CD4-positive, alpha-beta T cell treated with Interleukin-2 at 100 ng/mL for 4 hours (primary cell): ENCODE measurements around the gene NR2F1-AS1.
A peak's percentile ranks its signal among the peaks of the same experiment; 100 is the strongest.

ENCODE experiments used
- DNase-seq: peaks from one replicate; pipeline ENCODE4 v3.0.0-alpha.2; 2020; ENCODE audit warnings: low spot score

Gene NR2F1-AS1

DNA sequence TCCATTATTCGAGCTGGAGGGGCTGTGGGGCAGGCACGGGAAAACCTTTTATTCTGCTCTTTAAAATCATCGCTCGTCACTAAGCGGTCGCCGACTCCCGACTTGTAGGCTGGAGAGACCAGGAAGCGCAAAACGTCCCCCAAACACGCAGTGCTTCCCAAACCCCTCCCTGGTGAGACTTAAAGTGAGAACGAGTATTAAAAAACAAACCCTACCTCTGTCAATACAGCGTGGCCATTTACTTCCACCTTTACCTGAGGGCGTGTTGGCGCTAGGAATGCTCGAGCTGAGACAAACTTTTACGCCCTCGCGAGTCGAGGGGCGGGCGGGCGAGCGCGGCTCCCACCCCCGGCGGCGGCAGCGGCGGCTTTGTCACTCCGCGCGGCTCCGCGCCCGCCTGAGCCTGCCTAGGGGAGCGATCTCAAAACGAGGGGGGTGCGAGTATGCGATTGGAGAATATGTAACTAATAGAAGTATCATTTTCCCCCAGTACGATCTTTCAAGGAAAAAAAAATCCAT lies at the start of gene NR2F1-AS1:
Gene NR2F1-AS1 (minus strand): TSS at position 293 of the 519 bp plus-strand sequence.
- no peak for DNase-seq

DNA sequence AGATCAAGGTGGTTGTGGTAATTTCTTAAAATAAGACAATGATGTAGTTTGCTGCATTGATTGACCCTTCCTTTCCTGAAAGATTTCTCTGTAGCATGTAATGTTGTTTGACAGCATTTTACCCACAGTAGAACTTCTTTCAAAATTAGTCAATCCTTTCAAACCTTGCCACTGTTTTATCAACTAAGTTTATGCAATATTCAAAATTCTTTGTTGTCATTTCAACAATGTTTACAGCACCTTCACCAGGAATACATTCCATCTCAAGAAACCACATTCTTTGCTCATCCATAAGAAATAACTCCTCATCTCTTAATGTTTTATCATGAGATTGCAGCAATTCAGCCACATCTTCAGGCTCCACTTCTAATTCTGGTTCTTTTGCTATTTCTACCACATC lies 45.8 kb upstream of the NR2F1-AS1 start:
- no peak for DNase-seq

DNA sequence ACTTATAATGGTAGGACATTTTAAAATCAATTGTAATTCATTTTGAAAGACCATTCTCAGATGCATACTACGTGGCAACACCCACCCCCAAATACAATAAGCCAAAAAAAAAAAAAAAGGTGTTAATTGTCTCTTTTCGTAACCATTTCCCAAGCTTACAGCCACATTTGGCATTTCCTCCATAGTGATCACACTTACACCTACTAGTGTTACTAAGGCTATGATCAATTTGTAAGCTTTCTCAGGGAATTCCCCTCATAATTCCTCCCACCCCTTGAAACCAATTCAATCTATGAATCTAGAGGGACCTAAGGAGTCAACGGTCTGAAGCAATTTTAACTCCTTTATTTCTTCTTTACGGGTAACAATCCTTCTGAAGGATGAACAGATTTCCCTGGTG lies 42.1 kb upstream of the NR2F1-AS1 start:
- peak; percentile 21 for DNase-seq

DNA sequence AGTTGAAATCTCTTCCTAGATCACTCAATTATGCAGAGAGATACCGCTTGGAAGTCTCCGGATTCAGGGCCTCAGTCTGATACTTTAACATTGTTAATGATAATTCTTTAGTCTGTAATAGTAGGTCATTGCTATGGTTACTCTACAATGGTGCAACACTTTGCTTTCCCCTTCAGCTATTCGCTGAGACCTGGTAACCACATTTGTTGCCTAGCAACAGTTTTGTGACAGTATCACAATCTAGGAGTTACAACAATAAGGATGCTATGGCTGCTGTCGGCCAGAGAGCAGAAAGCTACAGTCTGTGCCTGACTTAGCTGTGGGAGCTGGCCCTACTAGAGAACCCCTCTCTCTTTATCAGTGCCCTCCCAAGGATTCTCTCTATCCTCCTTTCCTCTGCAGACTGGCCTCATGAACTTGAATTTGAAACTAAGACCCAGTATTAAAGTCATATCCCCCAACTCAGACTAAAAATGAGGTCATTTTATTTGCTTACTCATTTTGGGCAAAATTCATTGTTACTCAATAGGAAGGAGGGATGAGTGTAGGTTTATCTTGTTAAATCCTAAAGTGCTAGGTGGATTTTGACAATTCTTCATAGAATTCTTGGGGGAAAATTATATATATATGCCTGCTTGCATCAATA lies 41.3 kb upstream of the NR2F1-AS1 start:
- DNase-seq, result peak; percentile 82

DNA sequence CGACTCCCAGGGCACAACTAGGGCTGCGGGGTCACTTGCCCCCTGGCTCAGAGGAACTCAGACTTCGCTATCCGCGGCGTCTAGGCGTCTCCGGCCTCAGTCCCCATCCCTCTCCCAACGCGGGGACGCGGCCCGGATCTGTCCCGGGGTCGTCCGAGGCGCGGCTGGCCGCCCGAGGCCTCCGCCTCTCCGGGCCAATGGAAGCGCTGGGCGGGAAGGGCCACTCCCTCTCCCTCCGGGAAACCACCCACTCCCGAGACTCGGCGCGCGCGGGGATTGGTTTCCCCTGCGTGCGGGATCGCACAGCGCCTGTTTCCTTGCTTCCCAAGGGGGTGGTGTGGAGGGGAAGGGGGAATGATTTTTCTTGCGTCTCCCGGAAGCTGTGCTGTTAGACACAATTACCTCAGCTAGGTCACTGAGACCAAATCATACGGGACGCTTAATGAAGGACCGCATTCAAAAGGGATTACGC lies 40.3 kb upstream of the NR2F1-AS1 start:
- DNase-seq, result peak; percentile 8

DNA sequence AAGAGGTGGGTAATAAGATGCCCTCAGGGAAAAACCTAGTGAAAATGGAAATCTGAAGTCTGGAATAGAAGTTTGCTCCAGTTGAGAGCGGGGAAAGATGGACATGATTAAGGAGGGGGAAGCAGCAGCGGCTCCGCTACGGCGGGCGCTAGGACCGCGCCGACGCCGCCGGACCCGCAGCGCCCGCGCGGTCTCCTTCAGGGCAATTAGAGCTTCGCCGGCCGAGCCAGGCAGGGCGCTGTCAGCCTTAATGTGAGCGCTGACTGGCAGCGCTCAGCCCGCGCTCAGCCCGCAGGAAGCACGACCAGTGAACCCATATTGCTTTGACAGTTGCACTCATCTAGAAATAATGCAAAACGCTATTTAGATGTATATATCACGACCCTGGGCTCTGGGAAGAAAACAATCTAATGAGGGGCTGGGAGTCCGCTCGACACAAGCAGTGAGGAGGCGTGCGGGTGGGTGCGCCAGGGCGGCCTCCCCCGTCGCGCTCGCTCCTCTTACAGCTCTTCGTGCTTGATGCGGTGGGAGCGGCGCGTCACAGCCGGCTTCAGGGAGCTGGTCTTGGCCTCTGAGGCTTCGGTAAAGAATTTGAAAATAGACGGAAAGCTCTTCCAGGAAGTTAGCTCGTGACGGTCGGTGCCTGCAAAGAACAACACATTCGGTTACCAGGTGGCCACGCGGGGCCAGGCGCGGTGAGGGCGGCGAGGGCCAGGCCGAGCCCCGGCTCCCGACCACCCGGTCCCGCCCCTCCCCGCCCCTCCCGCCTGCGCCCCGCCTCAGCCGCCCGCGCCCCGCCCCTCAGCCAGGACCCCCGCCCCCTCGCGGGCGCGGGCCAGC lies 39.7 kb upstream of the NR2F1-AS1 start:
- DNase-seq, result peak; percentile 60

DNA sequence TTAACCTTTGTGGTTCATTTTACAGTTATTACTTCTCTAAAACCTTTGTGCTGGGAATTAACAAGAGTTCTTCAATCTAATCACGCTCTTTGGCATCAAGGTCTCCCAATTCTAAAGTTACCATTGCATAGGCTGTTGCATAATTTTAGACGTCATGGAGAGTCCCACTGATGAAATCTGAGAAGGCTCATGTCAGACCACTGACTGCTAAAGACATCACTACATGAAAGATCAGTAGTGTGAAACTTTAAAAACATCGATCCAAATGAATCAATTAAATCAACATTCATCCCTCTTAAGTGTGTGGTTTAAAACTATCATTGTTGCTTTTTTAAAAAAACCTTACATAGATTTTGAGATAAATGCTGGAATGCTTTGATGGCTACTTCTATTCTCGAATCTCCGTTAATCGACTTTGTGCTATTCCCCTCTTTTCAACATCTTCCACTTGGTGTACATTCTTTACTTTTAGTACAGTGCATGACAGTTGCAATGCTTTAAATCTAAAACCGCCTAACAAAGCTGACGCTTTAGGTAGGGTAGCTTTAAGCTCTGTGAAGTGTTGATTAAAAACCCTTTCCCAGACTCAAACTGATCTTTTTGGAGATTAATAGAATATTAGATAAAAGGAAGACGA lies 35.6 kb upstream of the NR2F1-AS1 start:
- DNase-seq, result no peak

DNA sequence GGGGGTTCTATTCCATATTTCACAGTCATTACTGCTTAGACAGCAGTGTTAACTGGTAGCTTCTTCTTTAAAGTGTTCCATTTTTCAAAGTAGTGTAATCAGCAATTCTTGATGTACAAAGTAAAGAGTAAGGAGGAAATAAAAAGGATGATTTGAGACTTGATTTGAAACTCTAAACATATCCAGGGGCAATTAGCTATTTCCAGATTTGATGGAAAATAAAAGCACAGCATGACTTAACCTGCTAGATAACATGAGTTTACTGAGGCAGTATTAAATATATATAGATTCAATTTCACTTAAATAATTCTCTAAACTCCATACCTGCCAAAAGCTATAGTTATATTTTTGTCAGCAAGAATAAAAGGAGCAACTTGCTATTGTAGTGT lies 31.8 kb upstream of the NR2F1-AS1 start:
- no peak for DNase-seq

DNA sequence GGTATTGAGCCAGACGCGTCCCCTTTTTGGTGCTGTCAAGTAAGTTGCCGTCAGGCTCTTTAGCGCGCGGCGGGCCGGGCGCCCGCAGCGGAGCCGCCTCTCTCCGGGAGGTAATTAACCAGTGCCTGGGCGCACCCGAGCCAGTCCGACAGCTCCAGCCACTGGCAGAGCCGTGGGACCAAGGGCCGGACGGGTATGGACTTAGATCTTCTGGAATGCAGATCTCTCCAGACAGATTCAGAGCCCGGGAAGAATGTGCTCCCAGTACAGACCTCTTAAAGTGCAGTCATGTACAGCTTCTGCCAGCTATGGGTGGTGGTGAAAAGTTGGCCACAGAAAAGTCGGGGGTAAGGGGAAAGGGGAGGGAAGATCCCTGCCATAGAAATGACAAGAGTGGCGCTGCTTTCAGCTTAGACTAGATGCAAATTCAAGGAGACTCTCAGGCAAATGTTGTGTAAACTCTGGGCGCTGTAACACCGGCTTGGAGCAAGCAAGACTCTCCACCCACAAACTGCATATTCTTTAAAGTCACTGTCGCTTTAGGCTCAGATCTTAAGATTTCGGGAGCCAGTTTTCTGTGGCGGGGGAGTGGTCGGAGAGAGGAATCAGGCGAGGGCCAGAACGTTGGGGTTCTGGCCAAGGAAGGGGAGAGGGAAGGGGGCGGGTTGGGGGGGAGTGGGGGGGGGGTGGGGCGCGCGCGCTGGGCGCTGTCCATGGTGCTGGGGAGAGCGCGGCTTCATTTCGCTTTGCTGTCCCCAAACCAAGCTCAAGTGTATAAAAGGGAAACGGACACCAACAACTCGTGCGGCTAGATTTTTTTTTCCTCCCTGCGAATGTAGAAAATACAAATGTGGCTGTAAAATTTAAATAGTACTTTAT lies 31.2 kb upstream of the NR2F1-AS1 start:
- no peak for DNase-seq

DNA sequence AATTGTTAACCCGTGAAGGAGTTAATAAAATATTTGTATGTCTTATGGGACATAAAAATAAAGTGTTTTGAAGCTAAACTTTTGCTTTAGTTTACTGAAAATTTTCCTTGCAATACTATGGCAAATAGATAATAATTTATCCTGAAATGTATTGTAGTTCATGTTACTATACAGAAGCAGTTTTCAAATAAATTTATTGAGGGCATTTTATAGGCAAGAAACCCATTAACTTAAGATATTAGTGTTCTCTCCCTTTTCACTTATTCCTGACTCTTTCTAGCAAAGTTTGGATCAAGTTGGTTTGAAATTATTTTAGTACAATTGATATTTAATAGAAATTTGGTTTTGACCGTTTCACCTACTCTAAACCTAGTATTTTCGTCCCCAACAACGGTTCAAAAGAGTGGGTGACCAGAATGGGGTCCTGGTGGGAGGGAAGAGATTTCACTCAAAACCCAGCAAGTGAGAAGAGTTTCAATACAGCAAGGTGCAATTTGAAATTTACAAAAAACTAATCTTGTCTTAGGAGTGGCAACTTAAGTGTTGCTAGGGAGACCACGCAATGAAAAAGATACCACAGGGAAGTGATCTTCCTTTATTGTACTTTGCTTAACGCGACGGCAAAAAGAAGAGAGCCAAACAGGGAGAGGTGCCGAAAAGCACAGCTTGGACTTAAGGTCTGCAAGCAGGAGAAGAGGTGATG lies 30.4 kb upstream of the NR2F1-AS1 start:
- no peak for DNase-seq

DNA sequence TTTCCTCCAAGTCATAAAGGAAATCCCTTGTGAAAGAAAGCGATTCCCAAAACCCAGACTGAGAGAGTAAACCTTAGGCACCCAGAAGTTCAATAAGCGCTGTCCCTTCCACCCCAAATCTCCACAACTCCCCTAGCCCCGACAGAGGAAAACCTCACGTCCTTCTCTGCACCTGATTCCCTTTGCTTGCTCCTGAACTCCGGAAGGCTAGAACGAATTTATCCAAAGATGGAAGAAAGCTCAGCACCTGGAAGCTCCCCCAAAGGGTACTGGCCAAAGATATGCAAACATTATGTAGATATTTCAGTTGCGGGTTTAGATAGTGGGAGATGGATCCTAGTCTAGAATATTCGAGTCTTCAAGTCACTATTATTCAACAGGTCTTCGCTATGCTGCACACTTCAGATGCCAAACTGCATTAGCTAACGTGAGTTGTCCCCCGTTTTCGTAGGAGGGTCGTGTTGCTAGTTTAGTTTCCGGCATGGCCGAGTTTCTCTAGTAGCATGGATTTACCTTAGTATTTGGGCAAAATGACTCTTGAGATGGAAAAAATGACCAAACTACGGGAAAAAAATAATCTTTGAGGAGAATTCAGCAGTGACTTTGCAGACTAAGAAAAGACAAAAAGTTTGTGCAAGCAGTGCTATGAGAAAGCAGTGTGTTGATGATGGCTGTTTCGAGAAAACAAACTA lies 29.7 kb upstream of the NR2F1-AS1 start:
- no peak for DNase-seq

DNA sequence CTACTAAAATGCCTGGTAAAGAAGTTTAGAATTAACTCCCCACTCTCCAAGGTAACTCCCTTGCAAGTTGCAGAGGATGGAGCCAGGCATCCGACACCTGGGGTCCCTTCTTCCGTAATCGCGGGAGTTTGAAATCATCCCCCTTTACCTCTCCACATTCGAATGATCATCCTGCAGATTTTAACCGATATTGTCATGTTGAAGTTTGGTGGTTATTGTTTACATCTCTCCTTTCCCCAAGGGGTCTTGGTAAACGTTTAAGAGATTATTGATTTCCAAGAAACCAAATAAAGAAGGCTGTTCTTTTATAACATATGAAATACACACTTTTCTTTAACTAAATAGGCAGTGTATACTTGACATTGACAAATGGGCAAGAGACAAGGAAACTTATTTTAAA lies 28.7 kb upstream of the NR2F1-AS1 start:
- no peak for DNase-seq

DNA sequence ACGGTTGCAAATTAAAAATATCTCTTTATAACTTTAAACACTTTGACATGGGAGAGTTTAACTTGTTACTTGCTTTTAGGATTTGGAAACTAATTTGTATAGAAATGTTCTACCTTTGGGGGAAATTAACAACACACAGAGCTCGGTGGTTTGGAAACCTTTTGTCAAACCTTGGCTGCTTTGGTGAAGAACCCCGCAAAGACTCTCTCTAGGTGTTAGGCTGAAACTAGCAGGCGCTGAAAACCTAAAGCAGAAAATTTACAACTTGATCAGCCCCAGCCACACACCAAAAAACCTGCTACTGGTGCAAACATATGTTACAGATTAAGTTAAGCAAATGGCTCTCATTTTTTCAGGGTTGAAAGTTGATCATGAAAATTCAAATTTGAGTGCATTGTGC lies 27.8 kb upstream of the NR2F1-AS1 start:
- no peak for DNase-seq

DNA sequence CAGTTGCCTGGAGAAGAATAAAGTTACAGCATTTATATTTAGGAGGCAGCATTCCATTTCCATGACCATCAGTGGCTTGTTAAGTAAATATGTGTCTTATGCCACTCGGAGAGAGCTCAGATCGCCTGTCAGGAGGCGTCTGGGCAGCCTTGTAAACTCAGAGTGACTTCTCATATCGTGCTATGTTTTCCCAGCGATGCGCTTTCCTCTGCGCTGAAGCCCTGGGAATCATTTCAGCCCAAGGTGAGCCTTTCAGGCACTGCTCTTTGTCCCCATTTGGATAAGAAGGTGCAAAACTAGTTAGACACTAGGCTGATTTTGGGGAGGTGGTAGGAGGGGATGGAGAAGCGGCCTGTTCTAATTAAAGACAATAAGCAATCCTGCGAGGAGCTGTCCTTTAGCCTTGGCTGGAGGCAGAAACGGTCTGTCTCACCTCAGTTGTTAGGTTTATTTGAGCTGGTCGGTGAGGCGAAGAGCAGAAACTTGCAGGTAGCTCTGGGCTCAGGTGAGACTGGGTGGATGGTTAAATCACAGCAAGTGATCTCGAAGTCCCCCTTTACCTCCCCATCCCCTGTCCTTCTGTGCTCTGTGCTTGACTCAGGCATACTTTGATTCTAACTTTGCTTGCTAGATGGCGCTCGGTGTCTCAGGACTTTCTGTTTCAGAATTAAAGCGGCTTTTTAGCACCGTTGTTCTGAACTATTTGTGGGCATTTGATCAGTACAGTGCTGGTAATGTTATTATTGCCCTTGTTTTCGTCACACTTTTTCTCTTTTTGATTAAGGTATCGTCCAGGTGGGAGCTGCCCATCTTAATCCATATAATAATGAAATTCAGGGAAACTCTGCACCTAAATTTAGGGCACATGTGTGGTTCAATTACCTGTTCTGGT lies 26.6 kb upstream of the NR2F1-AS1 start:
- peak; percentile 60 for DNase-seq

DNA sequence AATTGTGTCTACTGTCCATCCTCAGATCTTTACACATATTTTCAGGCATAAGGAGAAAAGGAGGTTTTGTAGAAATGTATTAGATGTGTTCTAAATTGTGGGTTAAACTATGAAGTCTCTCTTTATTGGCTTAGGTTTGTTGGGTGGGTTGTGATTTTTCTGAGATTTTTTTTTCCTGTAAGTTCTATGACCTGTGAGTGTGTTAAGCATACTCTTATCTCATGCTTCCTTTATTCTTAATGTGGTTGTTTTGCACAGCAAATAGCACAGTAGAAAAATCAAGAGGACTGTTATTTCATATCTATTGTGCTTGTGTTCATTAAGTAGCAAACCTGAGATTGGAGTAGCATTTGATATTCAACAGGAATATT lies 25.3 kb upstream of the NR2F1-AS1 start:
- no peak for DNase-seq

DNA sequence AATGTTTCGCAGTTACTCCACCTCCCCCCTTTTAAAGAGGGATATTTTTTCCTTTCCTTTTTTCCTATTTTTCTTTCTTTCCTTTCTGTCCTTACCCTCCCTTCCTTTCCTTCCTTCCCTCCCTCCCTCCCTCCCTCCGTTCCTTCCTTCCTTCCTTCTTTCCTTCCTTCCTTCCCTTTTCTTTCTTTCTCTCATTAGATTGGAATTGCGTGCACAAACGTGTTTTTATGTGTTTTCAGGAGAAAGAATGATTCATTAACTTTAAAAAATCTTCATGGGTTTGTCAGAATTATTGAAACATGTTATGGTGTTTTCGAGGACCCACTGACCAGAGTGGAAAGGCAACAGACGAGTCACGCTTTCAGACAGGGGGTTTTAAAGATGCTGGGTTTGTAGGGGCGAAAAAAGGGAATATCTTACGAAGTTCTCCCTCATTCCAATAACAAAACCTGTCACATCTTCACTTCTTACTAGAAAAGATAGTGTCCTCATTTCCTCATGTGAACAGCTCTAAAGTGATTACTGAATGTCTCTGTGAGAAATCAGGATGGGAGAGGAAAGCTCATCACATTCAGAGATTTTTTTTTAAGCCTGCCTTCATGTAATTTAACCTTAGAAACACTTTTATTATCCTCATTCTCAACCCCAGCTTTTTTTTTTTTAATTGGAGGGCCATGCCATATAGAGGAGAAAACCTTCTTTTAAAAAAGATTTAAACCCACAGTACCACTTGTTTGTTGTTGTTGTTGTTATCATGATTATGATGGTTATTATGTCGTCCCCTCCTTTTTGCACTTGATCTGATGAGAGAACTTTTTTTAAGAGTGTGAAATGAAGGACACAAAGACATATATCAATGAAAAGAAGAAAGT lies 23.9 kb upstream of the NR2F1-AS1 start:
- no peak for DNase-seq

DNA sequence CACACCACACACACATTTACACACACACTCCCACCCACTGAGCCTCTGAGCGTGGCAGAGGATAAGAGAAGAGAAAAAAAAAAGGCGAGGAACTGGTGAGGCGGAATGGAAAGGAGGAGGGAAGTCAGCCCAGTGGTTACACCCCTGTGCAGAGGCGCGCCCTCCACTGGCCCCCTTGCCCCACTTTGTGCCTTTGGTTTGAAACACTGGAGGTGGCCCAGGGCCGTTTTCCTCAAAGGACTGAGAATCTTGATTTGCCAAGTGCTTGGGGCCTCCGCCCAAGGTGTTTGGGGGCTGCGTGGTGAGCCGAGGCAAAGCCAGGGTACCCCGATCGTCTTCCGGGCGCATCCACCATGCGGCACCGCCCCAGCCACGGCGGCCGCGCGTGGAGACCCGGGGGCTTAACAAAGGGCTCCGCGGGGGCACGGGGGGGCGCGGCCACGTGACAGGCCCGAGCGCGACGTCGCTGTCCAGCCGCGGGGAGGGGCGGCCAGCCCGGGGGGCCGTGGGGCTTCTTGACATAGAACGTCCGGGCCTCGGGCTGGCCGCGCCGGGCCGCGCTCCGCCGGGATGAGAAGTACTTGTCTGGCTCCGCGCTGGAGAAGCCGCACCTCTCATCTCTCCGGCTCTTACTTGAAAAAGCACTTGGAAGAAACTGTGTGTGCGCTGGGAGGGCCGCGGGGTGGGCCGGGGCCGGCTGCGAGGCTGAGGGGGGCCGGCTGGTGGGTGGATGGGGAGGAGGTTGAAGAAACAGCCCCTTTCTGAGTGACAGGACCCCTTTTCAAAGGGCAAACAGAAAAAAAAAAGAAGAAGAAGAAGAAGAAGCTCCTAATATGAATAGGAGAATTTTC lies 23.0 kb upstream of the NR2F1-AS1 start:
- no peak for DNase-seq
